Type B pancreatic cell (in vitro differentiated cells): ENCODE data around the gene SFT2D2. TPM values are rescaled to one million over a fixed set of nuclear protein-coding genes. Genes with fewer than 3 reads are reported as not detected.

Experiments
- DNase-seq: peaks from one replicate; pipeline ENCODE4 v3.0.0; 2021; ENCODE audit warnings: mixed read lengths; ENCODE audit not compliant: unreplicated experiment; ENCODE audit errors: extremely low spot score
- H3K27ac Mint-ChIP-seq: 2 replicates; pipeline ENCODE4 v1.8.0; 2021; ENCODE audit warnings: mild to moderate bottlenecking, mixed read lengths
- H3K27me3 Mint-ChIP-seq: 2 replicates; pipeline ENCODE4 v1.8.0; 2021; ENCODE audit warnings: mixed read lengths
- H3K36me3 Mint-ChIP-seq: 2 replicates; pipeline ENCODE4 v1.8.0; 2021; ENCODE audit warnings: mixed read lengths
- H3K4me1 Mint-ChIP-seq: one replicate; pipeline ENCODE4 v1.8.0; 2021; ENCODE audit warnings: mixed read lengths; ENCODE audit not compliant: unreplicated experiment
- H3K4me3 Mint-ChIP-seq: 2 replicates; pipeline ENCODE4 v1.8.0; 2021; ENCODE audit warnings: mild to moderate bottlenecking, mixed read lengths
- H3K9me3 Mint-ChIP-seq: 2 replicates; pipeline ENCODE4 v1.8.0; 2021; ENCODE audit warnings: mixed read lengths
- total RNA-seq: library from RNA; stranded (reverse); gene quantifications from 2 replicates; pipeline ENCODE4 v1.2.1, GENCODE V29; 2021; ENCODE audit warnings: low replicate concordance
- TF ChIP-seq, protein P1 (sequence below): fragments of 200-600 bp; sonication (generic); conservative IDR thresholded peaks from 2 replicates; pipeline ENCODE4 v1.5.0; 2021; ENCODE audit warnings: antibody characterized with exemption, mild to moderate bottlenecking

The SFT2D2 gene
- total RNA-seq, 1 donor from 2014 or later, result 52.1 TPM

DNA sequence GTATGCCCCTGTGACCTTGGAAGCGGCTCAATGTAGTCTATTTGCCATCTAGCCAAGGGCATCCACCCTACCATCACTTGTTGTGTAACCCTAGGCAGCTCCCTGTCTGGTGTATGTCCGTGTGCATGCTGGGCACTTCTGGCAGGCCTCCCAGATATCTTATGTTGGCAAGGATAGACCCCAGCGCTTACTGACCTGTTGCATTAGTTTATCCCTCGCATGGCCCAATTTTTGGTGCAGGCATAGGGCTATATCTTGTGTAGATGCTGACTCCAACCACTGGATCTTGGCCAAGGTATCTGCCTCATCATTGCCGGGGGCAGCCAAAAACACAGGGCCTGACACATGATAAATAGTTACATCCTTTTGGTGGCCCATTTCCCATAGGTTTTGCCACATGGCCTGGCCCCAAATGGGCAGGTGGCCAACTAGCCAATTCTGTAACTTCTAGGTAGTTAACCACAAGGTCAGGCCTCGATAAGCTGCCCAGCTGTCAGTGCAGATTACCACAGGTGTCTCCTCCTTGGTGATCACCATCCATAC, 40.9 kb downstream of the SFT2D2 start:
- H3K27me3 Mint-ChIP-seq, result no peaks in the 10 kb centered on the region
- H3K4me3 Mint-ChIP-seq, result no peak overlapping the region
- no peak for DNase-seq

DNA sequence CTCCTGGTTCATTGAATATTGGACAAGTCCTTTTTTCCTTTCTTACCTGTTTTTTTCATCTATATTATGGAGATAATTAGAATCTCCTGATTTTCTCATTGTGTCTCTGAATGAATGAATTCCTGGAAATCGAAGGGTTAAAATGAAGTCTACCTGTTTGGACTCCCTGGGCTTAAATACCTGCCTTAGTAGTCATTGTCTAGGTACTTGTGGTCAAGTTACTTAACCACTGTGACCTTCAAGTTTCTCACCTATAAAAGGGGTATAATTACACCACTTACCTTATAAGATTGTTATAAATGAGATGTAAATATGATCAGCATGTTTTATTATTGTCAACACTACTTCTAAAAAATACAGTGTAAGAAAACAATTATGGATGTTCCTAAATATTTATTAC, 45.8 kb downstream of the SFT2D2 start:
- no peak overlapping the region for H3K27ac Mint-ChIP-seq
- no peak for DNase-seq
- no peaks in the 10 kb centered on the region for H3K27me3 Mint-ChIP-seq
- H3K36me3 Mint-ChIP-seq, result no peaks in the 10 kb centered on the region
- TF ChIP-seq, protein P1, sequence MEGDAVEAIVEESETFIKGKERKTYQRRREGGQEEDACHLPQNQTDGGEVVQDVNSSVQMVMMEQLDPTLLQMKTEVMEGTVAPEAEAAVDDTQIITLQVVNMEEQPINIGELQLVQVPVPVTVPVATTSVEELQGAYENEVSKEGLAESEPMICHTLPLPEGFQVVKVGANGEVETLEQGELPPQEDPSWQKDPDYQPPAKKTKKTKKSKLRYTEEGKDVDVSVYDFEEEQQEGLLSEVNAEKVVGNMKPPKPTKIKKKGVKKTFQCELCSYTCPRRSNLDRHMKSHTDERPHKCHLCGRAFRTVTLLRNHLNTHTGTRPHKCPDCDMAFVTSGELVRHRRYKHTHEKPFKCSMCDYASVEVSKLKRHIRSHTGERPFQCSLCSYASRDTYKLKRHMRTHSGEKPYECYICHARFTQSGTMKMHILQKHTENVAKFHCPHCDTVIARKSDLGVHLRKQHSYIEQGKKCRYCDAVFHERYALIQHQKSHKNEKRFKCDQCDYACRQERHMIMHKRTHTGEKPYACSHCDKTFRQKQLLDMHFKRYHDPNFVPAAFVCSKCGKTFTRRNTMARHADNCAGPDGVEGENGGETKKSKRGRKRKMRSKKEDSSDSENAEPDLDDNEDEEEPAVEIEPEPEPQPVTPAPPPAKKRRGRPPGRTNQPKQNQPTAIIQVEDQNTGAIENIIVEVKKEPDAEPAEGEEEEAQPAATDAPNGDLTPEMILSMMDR, result no peak
- H3K9me3 Mint-ChIP-seq, result peaks cover 4% of the 10 kb centered on the region
- H3K4me1 Mint-ChIP-seq, result no peaks in the 10 kb centered on the region
- no peak overlapping the region for H3K4me3 Mint-ChIP-seq

More for the DNA sequence above, 40.9 kb downstream of the SFT2D2 start:
- TF ChIP-seq, protein P1, result no peak
- no peak overlapping the region for H3K27ac Mint-ChIP-seq
- no peaks in the 10 kb centered on the region for H3K9me3 Mint-ChIP-seq
- peaks cover 9% of the 10 kb centered on the region for H3K36me3 Mint-ChIP-seq
- H3K4me1 Mint-ChIP-seq, result no peaks in the 10 kb centered on the region

DNA sequence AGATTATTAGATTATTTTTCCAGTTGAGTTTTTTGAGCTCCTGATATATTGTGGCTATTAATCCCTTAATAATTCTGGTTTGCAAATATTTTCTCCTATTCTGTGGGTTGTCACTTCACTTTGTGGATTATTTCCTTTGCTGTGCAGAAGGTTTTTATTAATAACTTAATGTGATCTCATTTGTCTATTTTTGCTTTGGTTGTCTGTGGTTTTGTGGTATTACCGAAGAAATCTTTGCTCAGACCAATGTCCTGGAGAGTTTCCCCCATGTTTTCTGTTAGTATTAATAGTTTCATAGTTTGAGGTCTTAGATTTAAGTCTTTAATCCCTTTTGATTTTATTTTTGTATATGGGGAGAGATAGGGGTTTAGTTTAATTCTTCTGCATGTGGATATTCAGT, 47.8 kb downstream of the SFT2D2 start:
- H3K36me3 Mint-ChIP-seq, result no peaks in the 10 kb centered on the region
- TF ChIP-seq, protein P1, result no peak
- H3K4me1 Mint-ChIP-seq, result no peaks in the 10 kb centered on the region
- H3K9me3 Mint-ChIP-seq, result peaks cover 10% of the 10 kb centered on the region
- H3K4me3 Mint-ChIP-seq, result no peak overlapping the region
- H3K27ac Mint-ChIP-seq, result no peak overlapping the region
- no peak for DNase-seq
- H3K27me3 Mint-ChIP-seq, result no peaks in the 10 kb centered on the region

DNA sequence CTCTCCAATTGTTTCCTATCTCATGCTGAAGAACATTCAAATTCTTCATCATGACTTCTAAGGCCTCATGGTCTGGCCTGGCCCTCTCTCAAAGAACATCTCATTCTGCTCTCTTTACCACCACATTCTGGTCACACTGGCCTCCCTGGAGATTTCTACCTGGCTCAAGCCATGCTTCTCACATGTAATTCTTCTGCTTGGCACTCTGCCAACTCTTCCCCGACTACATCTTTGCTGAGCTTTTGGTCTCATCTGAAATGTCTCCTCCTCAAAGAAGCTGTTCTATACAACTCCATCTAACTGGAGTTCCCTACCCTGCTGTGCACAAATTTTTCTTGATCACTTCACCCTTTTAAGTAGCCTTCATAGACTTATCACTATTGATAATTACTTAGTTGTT, 53.4 kb downstream of the SFT2D2 start:
- no peak for DNase-seq
- Mint-ChIP-seq H3K27me3 (no peaks in the 10 kb centered on the region), H3K27ac (no peak overlapping the region), H3K4me1 (no peaks in the 10 kb centered on the region), H3K4me3 (no peak overlapping the region), H3K36me3 (no peaks in the 10 kb centered on the region), H3K9me3 (peaks cover 12% of the 10 kb centered on the region)
- TF ChIP-seq, protein P1, result no peak

DNA sequence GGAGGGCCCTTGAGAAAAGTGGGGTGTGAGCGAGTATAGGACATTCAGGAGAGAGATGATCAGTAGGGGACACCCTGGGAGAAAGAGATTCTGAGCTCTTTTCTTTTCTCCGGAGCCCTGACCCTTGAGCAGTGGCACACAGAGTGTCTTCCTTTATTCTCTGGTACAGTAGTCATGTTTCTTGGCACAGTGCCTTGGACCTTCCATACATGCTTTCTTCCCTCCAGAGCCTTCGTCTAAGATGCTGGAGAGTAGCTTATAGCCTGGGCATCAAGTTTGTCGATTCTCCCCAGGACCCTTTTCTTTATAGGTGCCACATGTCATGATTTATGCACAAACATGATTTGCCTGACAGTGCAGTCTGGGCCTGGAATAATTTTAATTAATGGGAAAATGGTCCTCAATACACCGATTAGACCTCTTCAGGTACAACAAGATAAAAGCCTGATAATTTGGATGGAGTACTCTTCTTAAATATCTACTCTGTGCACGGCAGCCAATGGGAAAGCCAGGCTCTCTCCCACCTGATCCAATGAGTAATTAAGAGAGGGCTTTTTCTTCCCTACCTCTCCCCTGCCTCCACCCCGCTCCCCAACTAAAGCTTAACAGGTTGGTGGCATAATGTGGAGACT, 54.6 kb downstream of the SFT2D2 start, which contains the start of gene TBX19:
TBX19 (plus strand) TSS at position 582 of the 632 bp plus-strand sequence. CDS start 214 bp downstream, outside the sequence.
- no peak within 1 kb of the TSS for H3K4me3 Mint-ChIP-seq
- H3K27me3 Mint-ChIP-seq, result no peaks in the 10 kb centered on the region
- TF ChIP-seq, protein P1, result no peak
- H3K9me3 Mint-ChIP-seq, result peaks cover 12% of the 10 kb centered on the region
- peaks cover 4% of the 10 kb centered on the region for H3K4me1 Mint-ChIP-seq
- H3K36me3 Mint-ChIP-seq, result no peaks in the 10 kb centered on the region
- no peak for DNase-seq
- H3K27ac Mint-ChIP-seq, result no peak within 1 kb of the TSS
